HG03520 (cell line): ENCODE results near the gene DUS4L.
A peak's percentile ranks its signal among the peaks of the same experiment; 100 is the strongest.

Source experiments
- ATAC-seq: cut with Tn5 transposase; IDR thresholded peaks from one replicate; pipeline ENCODE4 v1.9.1; 2021; ENCODE audit warnings: mild to moderate bottlenecking, moderate library complexity; ENCODE audit not compliant: unreplicated experiment

DUS4L gene

DNA sequence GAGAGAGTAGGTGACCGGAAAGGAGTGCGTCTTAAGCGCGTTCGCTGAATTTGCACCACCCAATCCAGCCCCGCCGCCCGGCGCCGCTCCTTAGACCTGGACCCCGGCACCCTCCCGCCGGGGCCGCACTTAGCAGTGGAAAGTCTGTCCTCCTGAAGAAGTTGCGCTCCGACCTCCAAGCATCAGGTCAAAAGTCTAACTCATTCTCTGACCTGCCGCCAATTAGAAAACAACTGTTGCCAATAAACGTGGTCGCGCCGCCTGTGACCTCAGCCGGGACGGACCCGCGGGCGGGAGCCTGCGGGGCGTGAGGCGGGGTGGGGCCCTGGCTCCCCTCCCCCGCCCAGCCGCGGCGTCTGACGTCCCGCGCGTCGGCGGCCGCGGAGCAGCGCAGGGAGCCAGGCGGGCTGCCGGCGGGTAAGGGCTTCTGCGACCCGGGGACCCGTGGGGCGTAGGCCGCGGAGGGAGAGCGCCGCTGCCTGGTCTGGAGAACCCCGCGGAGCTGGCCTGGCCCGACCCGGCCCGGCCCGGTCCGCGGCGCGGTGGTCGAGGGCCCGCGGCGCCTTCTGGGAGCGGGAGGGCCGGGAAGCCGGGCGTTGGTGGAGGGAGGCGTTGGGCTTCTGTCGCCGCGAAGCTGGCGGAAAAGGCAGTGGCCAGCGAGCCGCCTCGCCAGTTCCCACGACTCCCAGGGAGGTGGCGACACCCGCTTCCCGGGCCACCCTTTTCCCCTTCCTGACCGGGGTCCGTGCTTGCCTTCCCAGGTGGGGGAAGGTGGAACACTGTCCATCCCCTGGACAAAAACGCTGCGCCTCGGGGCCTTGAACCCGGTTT lies 16.3 kb downstream of the DUS4L start, which contains the start of gene BCAP29:
Gene BCAP29, plus strand, starts transcription at position 362 of the 831 bp plus-strand sequence. CDS start 527 bp downstream, outside the sequence.
- peak; percentile 95 for ATAC-seq

DNA sequence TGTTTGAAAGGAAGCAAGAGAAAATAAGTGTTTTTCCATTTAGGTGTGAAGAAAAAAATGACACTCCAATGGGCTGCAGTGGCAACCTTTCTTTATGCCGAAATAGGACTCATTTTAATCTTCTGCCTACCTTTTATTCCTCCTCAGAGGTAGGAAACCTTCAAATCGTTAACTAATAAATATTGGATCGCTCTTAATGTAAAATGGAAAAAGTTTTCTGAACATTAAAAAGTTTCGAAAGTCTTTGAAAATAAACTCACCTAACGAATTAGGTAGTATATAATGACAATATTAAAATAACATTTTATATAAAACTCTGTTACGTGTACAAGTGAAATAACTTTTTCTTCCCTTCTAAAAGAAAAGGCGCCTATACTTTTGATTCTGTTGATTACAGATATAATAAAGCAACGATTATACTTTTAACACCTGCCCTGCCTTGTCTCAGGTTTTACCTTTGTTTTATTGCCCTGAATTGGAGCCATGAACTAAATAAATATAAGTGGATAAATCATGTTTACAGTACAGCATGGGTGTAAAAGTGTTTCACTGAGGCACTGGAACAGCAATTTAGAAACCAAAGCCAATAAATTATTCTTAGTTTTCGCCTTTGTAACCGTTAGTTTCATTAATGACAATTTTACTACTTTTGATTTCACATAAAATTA lies 17.1 kb downstream of the DUS4L start:
- no peak for ATAC-seq

DNA sequence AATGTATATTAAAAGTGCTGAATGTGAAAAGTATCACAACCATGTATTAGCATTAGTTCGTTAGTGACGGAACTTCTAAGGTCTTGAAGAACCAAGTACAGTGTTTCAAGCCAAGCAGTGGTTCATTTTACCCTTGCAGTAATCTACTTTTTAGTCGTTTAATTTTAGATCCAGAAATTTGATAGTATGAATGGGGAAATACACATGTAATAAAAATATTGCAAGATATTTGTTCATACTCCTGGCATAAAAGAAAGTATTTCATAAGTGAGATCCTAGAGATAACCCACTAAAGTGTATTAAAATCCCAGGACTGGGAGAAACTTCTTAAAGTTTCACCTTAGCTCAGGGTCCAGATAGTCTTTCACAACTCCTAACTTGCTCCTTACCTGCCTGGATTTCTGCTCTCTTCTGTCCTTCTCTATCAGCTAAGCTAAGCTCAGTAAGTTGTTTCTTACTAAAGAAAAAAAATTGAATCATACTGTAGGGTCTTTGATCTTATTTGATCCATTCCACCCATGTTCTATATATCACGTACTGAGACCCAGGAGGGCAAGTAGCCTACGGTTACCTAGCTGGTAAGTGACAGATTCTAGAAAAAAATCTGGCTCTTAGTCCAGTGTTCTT lies 17.7 kb downstream of the DUS4L start:
- no peak for ATAC-seq

DNA sequence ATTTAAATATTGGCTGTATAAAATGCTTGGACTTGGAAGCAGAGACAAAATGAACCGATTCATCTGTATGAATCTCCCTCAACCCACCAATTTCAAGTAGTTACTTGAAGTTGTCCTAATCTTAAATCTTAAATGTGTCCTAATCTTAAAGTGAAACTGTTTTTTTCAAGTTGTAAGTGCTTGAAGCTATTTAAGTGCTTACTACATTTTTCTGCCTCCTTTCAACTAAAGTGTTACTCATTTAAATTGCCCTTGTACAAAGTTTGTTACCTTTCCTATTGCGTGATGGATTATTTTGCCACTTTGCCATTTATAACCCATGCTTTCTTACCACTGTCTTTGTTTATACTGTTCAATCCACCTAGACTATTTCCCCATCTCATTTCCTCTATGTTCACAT lies 19.1 kb downstream of the DUS4L start:
- ATAC-seq: no peak

DNA sequence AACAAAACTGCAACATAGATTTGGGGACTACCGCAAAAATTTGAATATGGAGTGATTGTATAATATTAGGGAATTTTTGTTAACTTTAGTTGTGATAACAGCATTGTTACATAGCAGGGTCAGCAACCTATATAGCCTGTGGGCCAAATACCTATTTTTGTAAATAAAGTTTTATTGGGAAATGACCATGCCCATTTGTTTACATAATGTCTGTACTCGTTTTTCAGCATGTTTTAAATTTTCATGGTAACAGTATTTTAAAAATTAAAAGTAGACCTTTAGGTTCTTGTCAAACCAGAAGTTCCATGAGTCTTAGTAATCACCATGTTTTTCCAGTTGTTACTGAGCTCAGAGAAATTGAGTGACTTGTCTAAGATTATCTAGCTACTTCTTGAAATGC lies 20.9 kb downstream of the DUS4L start:
- no peak for ATAC-seq

DNA sequence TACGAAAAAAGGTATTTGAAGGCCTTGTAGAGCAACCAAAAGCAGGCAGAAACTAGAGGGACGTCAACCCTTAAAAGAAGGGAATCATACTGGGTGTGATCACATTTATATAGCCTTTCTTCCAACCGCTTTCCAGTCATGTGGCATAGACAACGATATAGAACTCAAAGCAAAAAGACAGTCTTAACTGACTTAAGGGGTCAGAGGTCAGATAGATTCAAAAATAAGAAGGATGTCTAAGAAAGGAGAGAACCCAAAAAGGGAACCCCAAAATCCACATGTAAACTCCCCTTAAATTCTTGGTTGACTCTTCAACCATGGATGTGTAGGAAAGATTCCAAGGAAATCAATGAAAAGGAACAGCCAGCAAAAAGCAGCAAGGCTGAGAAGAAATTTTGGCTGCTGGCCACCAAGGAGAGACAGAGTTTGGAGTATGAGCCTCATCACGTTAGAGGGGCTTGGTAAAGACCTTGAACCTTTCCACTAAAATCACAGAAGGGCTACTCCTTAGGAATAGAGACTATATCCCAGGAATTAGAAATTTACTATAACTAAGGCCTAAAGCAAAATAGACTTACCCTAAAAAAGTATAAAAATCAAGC lies 24.9 kb downstream of the DUS4L start:
- ATAC-seq: no peak

DNA sequence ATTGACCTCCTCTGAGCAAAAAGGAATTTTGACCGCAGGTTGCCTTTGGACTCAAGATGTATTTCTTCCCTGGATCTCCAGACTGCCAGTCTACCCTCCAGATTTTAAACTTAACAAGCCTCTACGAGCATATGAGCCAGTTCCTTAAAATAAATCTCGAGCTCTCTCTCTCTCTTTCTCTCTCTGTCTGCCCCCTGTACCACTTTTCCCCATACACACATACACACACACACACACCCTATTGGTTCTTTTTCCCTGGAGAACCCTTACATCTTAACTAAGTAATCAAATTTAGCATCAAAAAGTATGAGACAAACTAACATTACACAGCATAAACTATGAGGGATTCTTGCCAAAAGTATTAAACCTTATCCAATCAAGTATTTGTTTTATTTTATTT lies 27.6 kb downstream of the DUS4L start:
- no peak for ATAC-seq

DNA sequence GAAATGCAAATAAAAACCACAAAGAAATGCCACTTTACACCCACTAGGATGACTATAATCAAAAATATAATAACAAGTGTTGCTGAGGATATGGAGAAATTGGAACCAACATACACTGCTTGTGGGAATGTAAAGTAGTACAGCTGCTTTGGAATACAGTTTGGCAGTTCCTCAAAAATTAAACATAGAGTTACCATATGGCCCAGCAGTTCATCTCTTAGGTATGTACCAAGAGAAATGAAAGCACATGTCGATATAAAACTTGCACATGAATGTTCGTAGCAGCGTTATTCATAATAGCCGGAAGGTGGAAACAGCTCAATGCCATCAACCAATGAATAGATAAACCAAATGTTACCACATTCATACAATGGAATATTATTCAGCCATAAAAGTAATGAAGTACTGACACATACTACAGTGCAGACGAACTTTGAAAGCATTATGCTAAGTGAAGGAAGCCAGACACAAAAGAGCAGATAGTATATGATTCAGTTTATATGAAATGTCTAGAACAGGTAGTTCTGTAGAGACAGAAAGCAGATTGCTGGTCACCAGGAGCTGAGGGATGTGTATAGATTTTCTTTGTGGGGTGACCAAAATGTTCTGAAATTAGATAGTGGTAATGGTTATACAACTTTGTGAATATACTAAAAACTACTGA lies 28.7 kb downstream of the DUS4L start:
- ATAC-seq: no peak

DNA sequence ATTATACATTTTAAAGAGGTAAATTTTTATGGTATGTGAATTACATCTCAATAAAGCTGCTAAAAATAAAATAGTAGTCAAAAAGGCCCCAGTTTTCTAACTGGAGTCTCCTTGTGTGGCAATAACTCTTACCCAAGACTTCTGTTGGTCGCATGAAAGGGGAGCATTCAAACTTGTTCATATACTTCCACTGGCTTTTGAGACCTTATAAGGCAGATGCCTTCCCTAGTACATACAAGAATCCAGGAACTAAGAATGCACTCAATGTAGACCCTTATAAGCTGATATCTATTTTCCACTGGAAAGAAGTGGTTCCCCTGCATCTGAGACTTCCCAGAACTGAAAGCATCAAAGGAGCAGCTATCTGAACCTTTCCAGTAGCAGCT lies 29.2 kb downstream of the DUS4L start:
- ATAC-seq: no peak

DNA sequence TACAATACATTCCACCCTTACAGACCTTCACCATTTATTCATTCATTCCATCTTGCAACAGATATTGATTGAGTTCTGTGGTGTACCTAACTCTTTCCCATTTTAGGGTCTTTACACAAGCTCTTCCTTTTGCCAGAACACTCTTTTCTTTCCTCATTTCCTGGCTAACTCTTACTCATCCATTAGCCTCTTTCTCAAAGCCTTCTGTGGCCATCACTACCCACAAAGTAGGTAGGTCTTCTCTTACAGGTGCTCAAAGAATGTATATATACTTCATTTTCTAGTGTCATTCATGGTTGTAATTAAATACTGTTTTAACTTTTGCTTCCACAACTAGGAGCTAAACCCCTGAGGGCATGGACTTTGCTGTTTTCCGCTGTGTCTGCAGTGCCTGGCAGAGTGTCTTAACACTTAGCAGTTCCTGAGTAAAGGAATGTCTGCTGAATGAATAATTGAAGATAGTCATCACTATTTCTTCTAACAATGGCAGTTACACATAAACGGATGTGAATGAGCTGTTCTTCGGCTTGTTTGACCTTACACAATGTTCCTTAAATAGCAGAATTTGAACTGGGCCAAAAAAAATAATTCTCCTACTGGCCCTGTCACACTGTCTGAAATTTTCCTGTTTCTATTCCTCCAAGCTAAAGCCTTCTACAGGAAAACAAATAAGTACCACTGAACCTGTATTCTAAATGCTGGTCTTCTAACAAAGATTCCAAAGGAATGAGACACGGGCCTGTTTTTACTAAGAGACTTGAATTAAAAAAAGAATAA lies 31.4 kb downstream of the DUS4L start:
- ATAC-seq: no peak

DNA sequence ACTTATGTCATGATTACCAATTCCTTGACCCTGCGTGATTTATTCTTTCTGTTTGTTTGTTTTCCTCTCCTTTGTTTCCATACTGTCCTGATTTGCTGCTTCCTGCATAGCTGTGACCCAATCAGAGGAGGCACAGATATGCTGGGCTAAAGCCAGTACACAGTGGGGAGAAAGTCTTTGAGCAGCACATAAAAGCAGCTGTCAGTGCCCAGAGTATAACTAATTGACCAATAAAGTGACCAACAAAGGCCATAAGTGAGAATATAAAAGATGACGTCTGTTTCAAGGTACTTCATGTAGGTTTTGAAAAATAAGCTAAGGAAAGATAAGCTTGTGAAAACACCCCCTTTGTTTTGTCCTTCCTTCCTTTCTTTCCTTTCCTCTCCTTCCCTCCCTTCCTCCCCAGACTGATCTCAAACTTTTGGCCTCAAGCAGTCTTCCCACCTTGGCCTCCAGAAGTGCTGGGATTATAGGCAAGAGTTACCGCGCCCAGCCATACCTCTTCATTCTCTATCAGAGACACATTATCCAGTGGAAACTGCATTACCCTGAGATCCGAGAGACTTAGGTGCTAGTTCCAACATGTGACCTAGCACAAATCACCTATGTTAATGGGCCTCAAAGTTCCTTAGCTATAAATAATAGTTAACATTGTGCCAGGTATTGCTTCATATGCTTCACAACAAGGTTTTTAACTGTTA lies 33.3 kb downstream of the DUS4L start:
- no peak for ATAC-seq

DNA sequence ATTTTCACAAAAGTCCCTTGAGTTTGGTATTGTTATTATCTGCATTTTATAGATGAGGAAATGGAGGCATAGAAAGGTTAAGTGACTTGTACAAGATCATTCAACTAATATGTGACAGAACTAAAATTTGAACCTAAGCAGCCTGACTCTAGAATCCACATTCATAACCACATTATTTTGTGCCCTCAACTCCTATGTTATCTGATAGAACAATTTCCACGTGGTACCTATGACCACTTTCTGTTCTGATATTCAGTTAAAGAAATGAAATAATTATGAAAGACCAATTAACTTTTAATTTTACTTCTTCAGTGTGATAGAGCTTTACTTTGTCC lies 33.8 kb downstream of the DUS4L start:
- ATAC-seq: no peak

DNA sequence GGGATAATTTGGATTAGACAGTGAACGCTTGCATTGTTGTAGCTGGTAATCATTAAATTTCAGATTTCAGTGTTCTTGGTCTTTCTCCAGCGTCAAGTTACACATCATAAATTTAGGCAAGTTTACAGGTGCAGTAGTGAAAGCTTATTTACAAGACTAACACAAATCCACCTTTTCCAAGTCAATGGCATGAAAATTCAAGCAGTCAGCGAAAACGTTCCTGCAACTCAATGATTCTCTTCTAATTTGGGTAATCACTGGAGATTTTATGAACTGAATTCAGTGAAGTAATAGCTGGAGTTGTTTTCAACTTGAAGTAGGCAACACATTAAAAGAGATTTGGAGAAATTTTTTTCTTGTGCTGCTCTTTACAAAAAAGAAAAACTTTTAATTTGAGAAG lies 34.2 kb downstream of the DUS4L start:
- no peak for ATAC-seq

DNA sequence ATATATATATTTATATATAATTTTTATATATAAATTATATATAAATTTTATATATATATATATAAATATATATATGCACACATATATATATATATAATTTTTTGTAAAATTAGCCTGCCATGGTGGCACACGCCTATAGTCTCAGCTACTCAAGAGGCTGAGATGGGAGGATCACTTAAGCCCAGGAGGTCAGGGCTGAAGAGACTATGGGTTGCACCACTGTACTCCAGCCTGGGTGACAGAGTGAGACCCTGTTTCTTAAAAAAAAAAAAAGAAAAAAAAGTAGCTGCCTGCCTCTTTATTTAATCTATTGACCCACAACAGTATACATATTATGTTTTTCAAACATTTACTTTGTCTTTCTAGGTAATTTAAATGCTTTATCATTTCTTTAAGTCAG lies 35.5 kb downstream of the DUS4L start:
- ATAC-seq: no peak

DNA sequence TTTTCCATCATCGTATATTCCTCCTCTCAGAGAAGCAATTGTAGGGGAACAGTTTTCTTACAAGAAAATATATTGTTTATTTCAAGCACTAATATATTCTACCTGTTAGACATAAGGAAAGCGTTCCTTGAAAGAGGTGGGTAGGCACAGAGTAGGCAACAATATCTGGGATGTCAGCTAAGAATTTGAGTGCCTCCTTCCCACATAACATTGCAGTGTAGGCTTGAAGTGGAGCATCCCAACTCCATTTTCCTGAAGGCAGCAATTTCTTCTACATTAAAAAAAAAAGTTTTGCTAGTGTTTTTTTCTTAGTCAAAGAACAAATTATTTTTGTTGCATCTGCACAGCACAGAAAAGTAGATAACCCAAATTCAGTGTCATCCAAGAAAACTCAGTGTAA lies 37.0 kb downstream of the DUS4L start:
- ATAC-seq: no peak

DNA sequence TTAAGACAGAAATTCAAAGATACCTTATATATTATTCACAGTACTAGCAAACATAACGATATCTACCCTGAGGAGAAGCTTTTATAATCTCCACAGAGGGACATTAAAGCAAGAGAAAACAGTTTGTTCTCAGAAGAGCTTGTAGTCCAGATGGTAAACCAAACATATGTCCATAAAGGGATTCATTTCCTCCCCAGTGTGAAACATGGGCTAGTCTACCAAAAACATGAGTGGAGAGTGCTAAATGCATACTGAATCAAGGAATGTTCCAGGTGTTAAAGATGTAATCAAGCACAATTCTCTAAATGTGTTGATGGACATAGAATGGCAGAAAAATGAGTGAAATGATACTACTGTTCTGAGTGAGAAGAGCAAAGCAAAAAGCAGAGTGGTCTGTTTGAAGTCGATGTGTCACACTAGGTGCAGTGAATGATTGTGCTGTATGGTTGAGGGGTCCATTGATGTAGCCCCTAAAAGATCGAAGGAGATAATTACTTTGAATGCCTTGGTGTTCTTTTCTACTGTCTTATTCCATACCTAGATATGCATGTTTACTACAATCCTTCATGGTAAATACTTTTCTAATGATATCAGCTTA lies 41.5 kb downstream of the DUS4L start:
- ATAC-seq: no peak

DNA sequence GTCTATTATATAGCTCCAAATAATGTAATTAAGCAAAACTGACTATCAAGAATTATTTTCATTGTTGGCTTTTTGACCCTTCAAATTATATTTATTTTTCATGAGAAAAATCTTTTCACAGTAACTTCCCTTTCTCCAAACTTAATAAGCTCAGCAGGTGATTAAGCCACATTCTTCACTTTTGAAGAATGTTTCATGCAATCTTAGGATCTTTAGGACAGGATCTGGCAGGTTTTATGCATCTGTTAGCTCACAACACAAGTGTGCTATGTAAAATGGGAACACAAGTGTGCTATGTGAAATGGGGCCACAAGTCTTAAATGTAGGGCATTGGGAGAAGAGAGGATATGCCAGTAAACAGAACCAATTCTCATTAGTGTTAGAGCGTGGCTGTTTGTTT lies 42.5 kb downstream of the DUS4L start:
- ATAC-seq: no peak

DNA sequence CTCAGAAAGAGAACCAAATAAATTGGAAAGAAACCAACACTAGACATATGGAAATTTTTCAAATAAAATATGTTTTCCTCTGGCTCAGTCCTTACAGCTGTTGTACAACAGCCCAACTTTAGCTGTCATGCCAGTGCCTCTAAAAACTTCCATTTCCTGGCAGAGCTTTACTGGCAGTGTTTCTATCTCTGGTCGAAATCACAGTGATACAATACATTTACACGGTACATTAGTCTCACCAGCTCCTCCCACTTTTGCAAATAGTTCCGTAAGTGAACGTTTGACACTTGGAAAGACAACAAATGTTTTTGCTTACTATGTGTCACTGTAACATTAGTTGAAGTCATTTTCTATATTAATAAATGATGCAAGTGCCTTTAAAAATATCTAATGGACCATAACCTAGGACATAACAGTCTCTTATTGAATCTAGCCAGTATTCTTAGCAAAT lies 46.1 kb downstream of the DUS4L start:
- ATAC-seq: no peak

DNA sequence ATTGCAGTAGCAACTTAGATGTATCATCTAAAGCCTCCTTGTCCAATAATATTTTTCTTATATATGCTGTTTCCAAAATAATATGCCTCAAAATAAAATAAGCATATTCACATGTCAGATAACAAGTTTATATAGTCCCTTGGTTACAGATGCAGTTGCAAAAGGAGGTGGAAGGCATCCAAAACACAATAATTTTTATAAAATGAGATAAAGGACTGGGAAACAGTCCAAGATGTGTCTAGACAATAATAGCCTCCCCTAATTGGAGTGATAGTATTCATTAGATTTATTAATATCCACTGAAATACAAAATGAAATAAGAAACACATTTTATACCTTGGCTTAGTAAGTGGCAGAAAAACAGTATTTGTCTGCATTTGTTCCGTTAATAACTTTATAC lies 46.6 kb downstream of the DUS4L start:
- no peak for ATAC-seq
